Urothelium cell line (cell line): ENCODE measurements around the gene KRR1.
A peak's percentile ranks its signal among the peaks of the same experiment; 100 is the strongest.

Experiments
- DNase-seq: peaks from one replicate; pipeline ENCODE4 v3.0.0; 2011; ENCODE audit warnings: low spot score, mixed read lengths
- FAIRE-seq: peaks from 2 replicates; lab custom pipeline; 2011; peaks lifted over from hg19 to GRCh38; lab: Jason Lieb, UNC

The KRR1 gene

DNA sequence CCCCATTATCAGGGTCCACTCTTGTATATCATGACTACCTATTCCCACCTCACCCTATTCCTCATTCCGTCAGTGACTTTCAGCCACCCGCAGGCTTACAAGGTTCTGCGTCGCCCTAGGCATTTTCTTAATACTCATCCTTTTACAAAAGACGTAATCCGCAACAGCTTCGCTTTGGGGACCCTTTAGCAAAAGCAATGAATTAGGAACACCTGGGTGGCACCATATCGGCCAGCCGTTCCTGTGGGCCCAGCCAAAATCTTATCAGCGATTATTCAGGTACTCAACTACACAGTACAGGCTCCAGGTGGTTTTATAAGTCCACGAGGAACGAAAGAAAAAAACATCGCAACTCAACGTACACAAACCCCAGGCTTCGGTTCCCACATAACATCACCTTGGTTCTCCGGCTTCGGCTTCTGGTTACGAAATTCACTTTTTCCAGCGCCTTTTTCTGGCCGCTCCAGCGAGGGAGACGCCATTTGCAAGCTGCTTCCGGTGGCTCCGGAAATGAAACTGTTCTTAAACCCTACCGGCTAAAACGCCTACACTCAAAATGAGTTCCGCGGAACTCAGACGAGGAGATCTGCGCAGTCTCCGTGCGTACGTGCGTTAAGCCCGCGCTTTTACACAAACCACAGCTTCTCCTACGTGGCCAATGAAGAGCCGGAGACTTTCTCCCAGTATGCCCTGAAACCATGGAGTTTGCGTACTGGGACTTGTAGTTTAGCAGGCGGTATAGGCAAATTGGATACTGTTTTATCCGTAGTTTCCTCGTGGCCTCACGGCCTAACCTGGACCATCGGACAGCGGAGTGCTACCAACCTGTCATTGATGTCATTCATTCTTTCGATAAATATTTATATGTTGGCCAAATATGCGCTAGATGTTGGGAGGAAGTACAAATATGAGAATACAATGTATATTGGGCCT, at the start of gene KRR1:
Gene KRR1 (minus strand): TSS at position 494 of the 933 bp plus-strand sequence. CDS start 12 bp downstream, at position 482.
- DNase-seq (peak; percentile 85), FAIRE-seq (no peak)

DNA sequence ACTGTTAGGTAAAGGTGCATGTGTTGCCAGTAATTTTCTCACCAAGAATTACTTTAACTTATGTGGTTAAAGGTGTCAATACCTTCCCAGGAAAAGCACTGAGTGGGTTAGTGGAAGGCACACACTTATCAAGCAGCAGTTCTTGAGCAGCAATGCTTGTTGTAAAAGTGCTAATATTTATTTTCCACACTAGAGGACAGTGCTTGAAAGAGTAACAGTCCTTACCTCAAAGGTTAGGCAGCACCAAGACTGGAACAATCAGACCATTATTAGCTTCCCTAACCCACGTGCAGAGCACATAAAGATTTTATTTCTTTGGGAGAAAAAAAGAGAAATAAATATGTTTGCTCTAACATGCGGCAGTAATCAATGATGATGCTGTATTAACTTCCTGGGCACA, 48.8 kb upstream of the KRR1 start:
- FAIRE-seq (no peak), DNase-seq (peak; percentile 4)

DNA sequence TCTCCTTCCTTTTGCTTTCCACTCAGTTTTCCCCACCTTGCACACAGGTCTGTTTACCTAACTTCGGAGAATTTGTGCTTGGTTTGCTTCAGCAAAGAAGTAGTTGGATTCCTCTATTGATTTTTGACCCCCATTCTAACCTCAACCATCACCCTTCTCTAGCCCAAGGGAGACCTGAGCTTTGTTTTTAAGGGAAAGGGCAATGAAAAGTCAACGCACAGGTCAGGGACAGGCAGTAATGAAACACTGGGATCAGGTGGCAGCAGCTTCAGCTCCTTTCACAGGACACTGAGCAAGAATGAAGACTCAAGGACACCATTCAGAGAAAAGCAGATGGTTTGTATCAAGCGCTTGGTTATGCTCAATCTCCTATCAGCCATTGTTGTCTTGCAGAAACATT, 46.9 kb upstream of the KRR1 start:
- FAIRE-seq (no peak), DNase-seq (no peak)

- FAIRE-seq (no peak), DNase-seq (no peak)
Measured at GRCh38 chr12:75556311-75556899, 45.0 kb upstream of the KRR1 start.

GRCh38 chr12:75554556-75554880, 43.1 kb upstream of the KRR1 start:
- no peak for FAIRE-seq
- DNase-seq: no peak

DNA sequence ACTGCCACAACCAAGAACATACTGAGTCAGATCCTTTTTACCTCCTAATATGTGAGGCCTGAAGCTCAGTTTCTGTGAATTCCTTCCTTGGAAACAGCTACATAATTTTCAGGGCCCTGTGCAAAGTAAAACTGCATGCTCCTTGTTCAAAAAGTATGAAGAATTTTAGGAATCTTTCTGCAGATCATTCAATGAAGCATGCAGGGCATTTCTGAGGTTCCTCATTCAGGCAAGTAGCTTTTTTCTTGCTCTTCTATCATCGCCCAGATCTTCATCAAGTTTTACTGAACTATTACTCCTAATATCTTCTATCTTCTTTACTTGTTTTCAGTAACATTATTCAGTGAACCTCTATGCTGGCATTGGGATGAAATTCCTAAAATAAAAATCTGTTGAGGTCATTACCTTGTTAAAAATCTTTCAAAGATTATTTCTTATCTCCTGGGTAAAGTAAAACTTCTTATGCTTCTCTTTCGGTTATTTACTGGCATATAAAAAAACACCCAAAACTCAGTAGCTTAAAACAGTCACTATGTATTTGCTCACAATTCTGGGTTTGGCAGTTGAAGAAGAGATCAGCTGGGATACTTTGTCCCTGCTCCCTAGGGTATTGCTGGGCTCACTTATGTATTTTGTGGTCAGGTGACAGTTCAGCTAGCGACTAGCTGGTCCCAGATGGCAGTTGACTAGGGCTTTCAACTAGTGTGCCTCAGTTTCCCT, 42.6 kb upstream of the KRR1 start:
- FAIRE-seq (no peak), DNase-seq (no peak)

DNA sequence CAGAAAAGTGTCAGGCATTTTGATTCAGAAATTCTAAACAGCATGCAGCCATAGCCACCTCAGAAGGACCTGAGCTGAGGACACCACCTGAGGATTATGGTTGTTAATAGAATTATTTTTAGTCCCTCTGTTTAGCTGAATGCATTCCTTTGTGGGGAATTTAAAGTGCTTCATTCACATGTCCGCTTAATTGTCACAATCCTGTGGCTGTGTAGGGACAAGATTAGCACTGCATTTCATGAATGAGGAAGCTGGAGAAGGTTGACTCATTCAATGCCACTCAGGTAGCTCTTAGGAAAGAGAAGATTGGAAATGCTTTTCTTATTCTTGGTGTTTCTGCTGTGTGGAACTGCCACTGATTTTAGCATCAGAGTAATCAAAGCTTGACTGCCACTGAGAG, 42.0 kb upstream of the KRR1 start:
- FAIRE-seq (no peak), DNase-seq (no peak)

- no peak for DNase-seq
- FAIRE-seq: no peak
Measured at GRCh38 chr12:75551477-75551876, 40.1 kb upstream of the KRR1 start.

DNA sequence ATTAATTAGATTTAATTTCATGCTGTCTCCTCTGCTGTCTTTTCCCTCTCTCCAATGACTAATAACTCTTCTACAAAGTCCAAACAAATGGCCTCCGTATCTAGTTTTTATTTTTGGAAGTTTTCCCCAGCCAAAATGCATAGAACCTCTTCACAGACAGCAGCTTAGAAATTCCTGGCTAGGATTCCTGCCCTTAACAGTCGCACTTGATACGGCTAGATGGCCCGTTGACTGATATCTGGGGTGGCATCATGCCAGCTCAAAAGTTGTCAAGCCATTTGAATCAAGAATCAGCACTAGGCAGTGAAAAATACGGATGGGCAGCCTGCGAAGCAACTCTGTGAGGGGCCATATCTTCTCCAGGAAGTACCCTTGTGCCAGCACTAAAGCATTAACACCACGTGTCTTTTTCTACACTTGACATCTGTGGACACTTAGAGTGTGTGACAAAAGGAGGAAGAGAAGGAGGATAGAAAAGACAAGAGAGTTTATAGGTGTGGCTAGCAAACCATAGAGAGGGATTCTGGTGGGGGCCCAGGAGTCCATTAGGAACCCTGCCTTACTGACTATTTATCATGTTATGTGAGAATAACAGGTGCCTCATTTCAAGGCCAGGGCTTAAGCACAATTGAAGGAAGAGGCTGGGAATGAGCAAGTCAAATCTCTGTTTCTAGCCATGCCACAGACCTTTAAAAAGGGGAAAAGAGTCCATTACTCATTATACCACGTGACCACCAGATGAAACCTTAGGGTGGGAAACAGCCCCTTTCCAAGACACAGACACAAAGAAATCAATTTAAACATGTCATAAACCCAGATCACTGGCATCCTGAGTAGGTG, 39.2 kb upstream of the KRR1 start:
- DNase-seq (no peak), FAIRE-seq (no peak)

GRCh38 chr12:75549989-75550388, 38.6 kb upstream of the KRR1 start:
- FAIRE-seq (no peak), DNase-seq (no peak)

DNA sequence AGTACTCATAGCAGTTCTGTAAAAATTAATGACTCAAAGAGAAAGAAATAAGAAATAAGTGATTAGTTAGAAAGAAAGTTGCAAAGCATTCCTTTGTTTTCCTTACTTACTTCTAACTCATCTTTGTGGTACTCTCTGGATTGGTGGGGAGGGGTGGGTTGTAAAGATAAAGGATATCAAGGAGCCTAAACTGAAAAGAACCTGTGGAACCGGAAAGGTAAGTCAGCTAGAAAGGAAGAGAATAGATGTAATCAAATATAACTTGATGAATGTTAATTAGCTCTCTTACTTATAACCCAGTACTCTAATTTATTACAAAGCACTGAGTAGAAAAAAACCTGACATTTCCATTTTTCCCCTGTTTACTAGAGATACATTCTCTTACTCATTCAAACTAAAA, 37.5 kb upstream of the KRR1 start:
- no peak for FAIRE-seq
- DNase-seq: no peak

DNA sequence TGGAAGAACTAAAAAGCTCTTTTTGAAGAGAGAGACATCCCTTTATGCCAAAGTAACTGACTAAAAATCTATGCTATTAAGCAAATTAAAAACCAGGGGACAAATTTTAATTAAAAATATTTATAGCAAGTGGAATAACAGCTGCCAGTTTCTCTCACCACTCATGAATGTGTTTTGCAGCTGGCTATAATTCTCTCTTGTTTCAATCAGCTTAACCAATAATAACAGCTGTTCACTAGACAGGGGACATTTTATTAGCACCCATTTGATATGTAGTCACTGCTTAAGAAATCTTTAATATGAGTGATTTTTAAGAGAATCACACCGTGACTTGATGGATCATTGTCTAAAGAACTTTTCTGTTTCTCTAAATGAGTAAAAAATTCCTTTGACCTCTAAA, 34.2 kb upstream of the KRR1 start:
- no peak for DNase-seq
- FAIRE-seq: no peak

- FAIRE-seq: no peak
- DNase-seq: no peak
Measured at GRCh38 chr12:75543529-75543928, 32.1 kb upstream of the KRR1 start.

GRCh38 chr12:75542942-75543341, 31.5 kb upstream of the KRR1 start:
- FAIRE-seq (no peak), DNase-seq (no peak)

- no peak for FAIRE-seq
- no peak for DNase-seq
Measured at GRCh38 chr12:75539889-75540288, 28.5 kb upstream of the KRR1 start.

GRCh38 chr12:75533239-75533638, 21.8 kb upstream of the KRR1 start:
- FAIRE-seq (no peak), DNase-seq (no peak)

DNA sequence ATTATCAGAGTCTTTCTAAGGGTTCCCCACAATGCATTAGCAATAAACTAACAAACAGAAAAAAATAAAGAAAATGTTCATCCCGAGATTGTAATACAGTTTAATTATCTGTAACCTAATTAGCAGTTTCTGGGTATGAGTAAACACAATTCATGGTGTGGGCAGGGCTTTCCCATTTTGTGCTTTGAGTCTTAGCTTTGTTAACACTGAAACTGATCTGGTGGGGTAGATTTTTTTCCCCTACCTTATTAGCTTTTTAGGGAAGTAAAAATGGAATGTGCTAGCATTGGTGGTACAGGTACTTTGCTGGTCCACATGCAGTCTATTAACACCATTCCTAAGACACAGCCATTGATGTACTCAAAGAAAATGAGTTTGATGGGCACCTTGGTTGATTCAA, 18.4 kb upstream of the KRR1 start:
- FAIRE-seq (no peak), DNase-seq (no peak)

GRCh38 chr12:75529316-75529715, 17.9 kb upstream of the KRR1 start:
- FAIRE-seq: no peak
- no peak for DNase-seq

DNA sequence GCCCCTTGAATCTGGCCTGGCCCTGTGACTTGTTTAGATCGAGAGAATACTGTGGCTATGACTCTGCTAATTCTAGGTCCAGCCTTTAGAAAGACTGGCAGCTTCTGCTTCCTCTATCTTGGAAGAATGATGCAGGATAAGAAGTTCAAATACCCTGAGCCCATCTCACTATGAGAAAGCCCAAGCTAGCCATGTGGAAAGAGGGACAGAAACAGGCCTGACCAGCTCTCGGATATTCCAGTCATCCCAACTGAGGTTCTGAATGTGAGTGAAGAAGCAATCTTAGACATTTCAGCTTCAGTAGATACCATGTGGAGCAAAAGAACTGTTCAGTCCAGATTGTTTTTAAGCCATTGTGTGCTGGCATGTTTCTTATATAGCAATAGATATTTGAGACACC, 17.3 kb upstream of the KRR1 start:
- FAIRE-seq: no peak
- no peak for DNase-seq

GRCh38 chr12:75528272-75528671, 16.9 kb upstream of the KRR1 start:
- FAIRE-seq: no peak
- DNase-seq: no peak
